Muscle of leg (tissue), 16 donors: Measurements from ENCODE around the gene GJE1. TPM values are rescaled to one million over a fixed set of nuclear protein-coding genes. Genes with fewer than 3 reads are reported as not detected.
"Not testable (repeated sequence)": the region's sequence is repeated elsewhere in the genome, so short reads cannot be mapped to it uniquely, and the experiment has no call there.

Source experiments
- DNase-seq: peaks from one replicate; pipeline ENCODE4 v3.0.0; 2013
- H3K27ac ChIP-seq: one replicate; pipeline ENCODE4 v1.5.1; 2013; ENCODE audit warnings: mild to moderate bottlenecking, low read length, control low read depth
- H3K27me3 ChIP-seq: one replicate; pipeline ENCODE4 v1.6.1; 2013; ENCODE audit warnings: low read length; ENCODE audit not compliant: control insufficient read depth, insufficient read depth
- H3K36me3 ChIP-seq: one replicate; pipeline ENCODE4 v1.6.1; 2013; ENCODE audit warnings: low read length; ENCODE audit not compliant: control insufficient read depth, insufficient read depth
- H3K4me1 ChIP-seq: one replicate; pipeline ENCODE4 v1.6.1; 2013; ENCODE audit warnings: low read length; ENCODE audit not compliant: control insufficient read depth, insufficient read depth
- H3K4me3 ChIP-seq: one replicate; pipeline ENCODE4 v1.5.1; 2013; ENCODE audit warnings: low read length, control low read depth
- H3K9me3 ChIP-seq: replicated peaks from 2 replicates; pipeline ENCODE4 v1.6.1; 2013; ENCODE audit warnings: low read depth, low read length; ENCODE audit not compliant: control insufficient read depth
- WGBS: methylation state at CpG from one replicate; pipeline ENCODE4 v1.1.5; 2013; ENCODE audit warnings: missing lambda C conversion rate; ENCODE audit not compliant: insufficient coverage; 5-methylcytosine and 5-hydroxymethylcytosine counted together
- long read RNA-seq, 11 donors: transcript quantifications; one replicate each; lab custom pipeline, GENCODE V29; 2026
- polyA plus RNA-seq, 8 donors: library from polyadenylated mRNA; unstranded; fragments of 120-200 nt; gene quantifications; one replicate each; pipeline versions ENCODE4 v1.2.1 to v1.2.3, GENCODE V29; 2013; ENCODE audit warnings: inconsistent platforms in 1 of 8, low replicate concordance in 1 of 8; ENCODE audit not compliant: insufficient read length in 8 of 8, insufficient read depth in 1 of 8
- total RNA-seq: library from RNA; stranded (reverse); fragments of 120-200 nt; gene quantifications from one replicate; pipeline ENCODE4 v1.2.4, GENCODE V29; 2013

The GJE1 gene
- not detected for total RNA-seq
- not detected for polyA plus RNA-seq
- long read RNA-seq, donor 1 = 0 reads
- long read RNA-seq, donor 2 = 0 reads
- long read RNA-seq, donor 3 = 0 reads
- long read RNA-seq, donor 4 = 0 reads
- long read RNA-seq, donor 5 = 0 reads
- long read RNA-seq, donor 6 = 0 reads
- long read RNA-seq, donor 7 = 0 reads
- long read RNA-seq, donor 8 = 0 reads
- long read RNA-seq, donor 9 = 0 reads
- long read RNA-seq, donor 10 = 0 reads
- long read RNA-seq, donor 11 = 0 reads

GRCh38 chr6:142132625-142133024, at the start of gene GJE1:
Gene GJE1 (plus strand): TSS chr6:142132925. CDS start chr6:142133159, 234 bp downstream.
- Histone ChIP-seq H3K4me1 (no peaks in the 10 kb centered on the region), H3K27me3 (peaks cover 2% of the 10 kb centered on the region), H3K9me3 (no peaks in the 10 kb centered on the region), H3K4me3 (no peak within 1 kb of the TSS), H3K27ac (no peak within 1 kb of the TSS), H3K36me3 (no peaks in the 10 kb centered on the region)
- no peak for DNase-seq
- WGBS = no CpG with 5 or more reads among the region's 1 CpG

GRCh38 chr6:142087950-142088857, 44.5 kb upstream of the GJE1 start:
- 13% methylated on average over 29 of the region's 49 CpGs for WGBS
- peaks cover 13% of the 10 kb centered on the region for H3K27me3 ChIP-seq
- DNase-seq = no peak
- H3K36me3 ChIP-seq = no peaks in the 10 kb centered on the region
- no peaks in the 10 kb centered on the region for H3K9me3 ChIP-seq
- no peak overlapping the region for H3K27ac ChIP-seq
- H3K4me1 ChIP-seq = peaks cover 6% of the 10 kb centered on the region
- H3K4me3 ChIP-seq = no peak overlapping the region

GRCh38 chr6:142088858-142089216, 43.9 kb upstream of the GJE1 start:
- DNase-seq = peak; percentile 47
- H3K9me3 ChIP-seq = no peaks in the 10 kb centered on the region
- H3K4me1 ChIP-seq = peaks cover 6% of the 10 kb centered on the region
- H3K27me3 ChIP-seq = peaks cover 13% of the 10 kb centered on the region
- H3K27ac ChIP-seq = no peak overlapping the region
- no peak overlapping the region for H3K4me3 ChIP-seq
- WGBS = 0% methylated on average over 7 of the region's 14 CpGs
- no peaks in the 10 kb centered on the region for H3K36me3 ChIP-seq

GRCh38 chr6:142104820-142105219, 27.9 kb upstream of the GJE1 start:
- H3K4me3 ChIP-seq, H3K36me3 ChIP-seq, H3K27me3 ChIP-seq, H3K27ac ChIP-seq, H3K4me1 ChIP-seq, DNase-seq, H3K9me3 ChIP-seq: not testable (repeated sequence)
- WGBS = 90% methylated on average over 3 of the region's 5 CpGs

GRCh38 chr6:142110820-142111219, 21.9 kb upstream of the GJE1 start:
- DNase-seq, H3K27me3 ChIP-seq, H3K4me1 ChIP-seq, H3K4me3 ChIP-seq, H3K9me3 ChIP-seq, H3K27ac ChIP-seq, H3K36me3 ChIP-seq: not testable (repeated sequence)
- WGBS = 94% methylated on average over 4 of the region's 9 CpGs

GRCh38 chr6:142112451-142113061, 20.2 kb upstream of the GJE1 start:
- Histone ChIP-seq H3K9me3 (no peaks in the 10 kb centered on the region), H3K36me3 (no peaks in the 10 kb centered on the region), H3K27ac (no peak overlapping the region), H3K27me3 (no peaks in the 10 kb centered on the region), H3K4me1 (no peaks in the 10 kb centered on the region), H3K4me3 (no peak overlapping the region)
- no CpG with 5 or more reads among the region's 4 CpGs for WGBS
- peak; percentile 77 for DNase-seq

- Histone ChIP-seq H3K36me3 (no peaks in the 10 kb centered on the region), H3K27ac (no peak overlapping the region), H3K9me3 (no peaks in the 10 kb centered on the region), H3K4me3 (no peak overlapping the region), H3K27me3 (no peaks in the 10 kb centered on the region), H3K4me1 (no peaks in the 10 kb centered on the region)
- DNase-seq = no peak
- no CpG with 5 or more reads among the region's 2 CpGs for WGBS
These were observed 15.4 kb upstream of the GJE1 start for GRCh38 chr6:142117366-142117765.

- DNase-seq = no peak
- WGBS = no CpG with 5 or more reads among the region's 3 CpGs
- no peak overlapping the region for H3K27ac ChIP-seq
- no peaks in the 10 kb centered on the region for H3K4me1 ChIP-seq
- H3K36me3 ChIP-seq = no peaks in the 10 kb centered on the region
- no peak overlapping the region for H3K4me3 ChIP-seq
- no peaks in the 10 kb centered on the region for H3K27me3 ChIP-seq
- no peaks in the 10 kb centered on the region for H3K9me3 ChIP-seq
These were observed 14.4 kb upstream of the GJE1 start for GRCh38 chr6:142118328-142118727.

- DNase-seq = no peak
- 80% methylated on average over 1 of the region's 2 CpGs for WGBS
- Histone ChIP-seq H3K27ac (no peak overlapping the region), H3K9me3 (no peaks in the 10 kb centered on the region), H3K4me1 (no peaks in the 10 kb centered on the region), H3K27me3 (no peaks in the 10 kb centered on the region), H3K36me3 (no peaks in the 10 kb centered on the region), H3K4me3 (no peak overlapping the region)
These were observed 13.8 kb upstream of the GJE1 start for GRCh38 chr6:142118925-142119324.

GRCh38 chr6:142121342-142121741, 11.4 kb upstream of the GJE1 start:
- H3K36me3 ChIP-seq = no peaks in the 10 kb centered on the region
- no peaks in the 10 kb centered on the region for H3K27me3 ChIP-seq
- no peak overlapping the region for H3K27ac ChIP-seq
- no peaks in the 10 kb centered on the region for H3K4me1 ChIP-seq
- no peak overlapping the region for H3K4me3 ChIP-seq
- no peak for DNase-seq
- no CpG with 5 or more reads among the region's 3 CpGs for WGBS
- H3K9me3 ChIP-seq = no peaks in the 10 kb centered on the region
